Hematopoietic multipotent progenitor cell (in vitro differentiated cells): Measurements from ENCODE around the gene ISCA2. TPM values are rescaled to one million over a fixed set of nuclear protein-coding genes. Genes with fewer than 3 reads are reported as not detected.

Experiments used
- total RNA-seq: library from RNA; depleted of rRNA; stranded (reverse); fragments of >200 nt; gene quantifications from one replicate; pipeline ENCODE4 v1.2.3, GENCODE V29; 2012

ISCA2 gene
- total RNA-seq, 1 donor: 17.2 TPM

Other genes starting within 250 kb of the ISCA2 start
- 90.5 TPM for gene ABCD4, start 190.8 kb upstream of the ISCA2 start, total RNA-seq
- under 0.01 TPM for gene VRTN, start 145.3 kb upstream of the ISCA2 start, total RNA-seq
- not detected for gene SYNDIG1L, start 67.6 kb upstream of the ISCA2 start, total RNA-seq
- 147 TPM for gene NPC2, start 460 bp upstream of the ISCA2 start, total RNA-seq
- gene LTBP2, start 118.5 kb downstream of the ISCA2 start, total RNA-seq: 0.27 TPM
- gene AREL1, start 219.3 kb downstream of the ISCA2 start, total RNA-seq: 58.7 TPM
- gene FCF1, start 219.4 kb downstream of the ISCA2 start, total RNA-seq: 13.7 TPM